SK-N-SH (cell line): ENCODE results near the gene PANK3. TPM values are rescaled to one million over a fixed set of nuclear protein-coding genes. Genes with fewer than 3 reads are reported as not detected.

ENCODE experiments used
- CTCF ChIA-PET: fragments of 300-600, 350-600 bp; formaldehyde crosslinking; extraction: SDS; loops from one replicate; lab custom pipeline; 2021; lab: Yijun Ruan, JAX
- POLR2A ChIA-PET: fragments of 350-600 bp; sonication (Branson Sonifier 250); formaldehyde crosslinking; extraction: SDS; loops from one replicate; lab custom pipeline; 2020; ENCODE audit warnings: antibody characterized with exemption, inconsistent platforms; lab: Yijun Ruan, JAX
- DNase-seq: peaks from one replicate; pipeline ENCODE4 v3.0.0; 2012
- H2AFZ ChIP-seq: fragments of 200-600 bp; sonication (generic); 2 replicates; pipeline ENCODE4 v1.8.1; 2016; ENCODE audit warnings: antibody characterized with exemption, mild to moderate bottlenecking, low read depth
- H3F3A ChIP-seq: fragments of 200-600 bp; sonication (generic); replicated peaks from 2 replicates; pipeline ENCODE3; 2016; ENCODE audit warnings: antibody characterized with exemption, mild to moderate bottlenecking; ENCODE audit not compliant: insufficient read depth
- H3K27ac ChIP-seq, 2 experiments: fragments of 200-500 bp in 1 of 2; fragments of 200-600 bp in 1 of 2; sonication (Bioruptor generic) in 1 of 2; sonication (generic), shearing (Covaris generic) in 1 of 2; 2 replicates each; pipeline versions ENCODE4 v1.5.1 to v1.6.1; 2014 to 2016; ENCODE audit warnings: low read depth in 2 of 2, inconsistent platforms in 1 of 2, low read length in 1 of 2, mild to moderate bottlenecking in 1 of 2, mixed read lengths in 1 of 2
- H3K27me3 ChIP-seq: fragments of 200-600 bp; sonication (generic), shearing (Covaris generic); 2 replicates; pipeline ENCODE4 v1.6.1; 2016; ENCODE audit warnings: mixed run types; ENCODE audit not compliant: insufficient read depth
- H3K36me3 ChIP-seq, 2 experiments: fragments of 200-500 bp in 1 of 2; fragments of 200-600 bp in 1 of 2; sonication (Bioruptor generic) in 1 of 2; sonication (generic) in 1 of 2; replicated peaks in 1 of 2; 2 replicates each; pipeline versions ENCODE3 to v1.5.1; 2014 to 2016; ENCODE audit warnings: low read length in 1 of 2, mild to moderate bottlenecking in 1 of 2; ENCODE audit not compliant: insufficient read depth in 2 of 2, control insufficient read depth in 1 of 2
- H3K4me1 ChIP-seq, 2 experiments: fragments of 200-500 bp in 1 of 2; fragments of 200-600 bp in 1 of 2; sonication (Bioruptor generic) in 1 of 2; sonication (generic), shearing (Covaris generic) in 1 of 2; 2 replicates each; pipeline versions ENCODE4 v1.5.1 to v1.6.1; 2014 to 2016; ENCODE audit warnings: low read depth in 1 of 2, low read length in 1 of 2, mixed run types in 1 of 2; ENCODE audit not compliant: insufficient read depth in 2 of 2, control insufficient read depth in 1 of 2
- H3K4me2 ChIP-seq: fragments of 200-600 bp; sonication (generic), shearing (Covaris generic); 2 replicates; pipeline ENCODE4 v1.6.1; 2017; ENCODE audit warnings: mixed run types
- H3K4me3 ChIP-seq, 2 experiments: fragments of 200-500 bp in 1 of 2; fragments of 200-600 bp in 1 of 2; sonication (Bioruptor generic) in 1 of 2; sonication (generic), shearing (Covaris generic) in 1 of 2; 2 replicates each; pipeline versions ENCODE4 v1.5.1 to v1.8.1; 2014 to 2016; ENCODE audit warnings: low read depth in 2 of 2, inconsistent platforms in 1 of 2, low read length in 1 of 2, mild to moderate bottlenecking in 1 of 2, mixed read lengths in 1 of 2, moderate library complexity in 1 of 2
- H3K79me2 ChIP-seq: fragments of 200-600 bp; sonication (generic); 2 replicates; pipeline ENCODE4 v1.8.1; 2017; ENCODE audit warnings: mild to moderate bottlenecking; ENCODE audit not compliant: insufficient read depth
- H3K9ac ChIP-seq: fragments of 200-600 bp; sonication (generic); 2 replicates; pipeline ENCODE4 v1.6.1; 2017; ENCODE audit warnings: mixed run types
- H3K9me2 ChIP-seq: fragments of 200-600 bp; sonication (generic); 2 replicates; pipeline ENCODE4 v1.6.1; 2017; ENCODE audit warnings: mixed run types
- H3K9me3 ChIP-seq: fragments of 200-600 bp; sonication (generic); 2 replicates; pipeline ENCODE4 v1.6.1; 2017; ENCODE audit warnings: mixed run types, mild to moderate bottlenecking, moderate library complexity
- H4K20me1 ChIP-seq: fragments of 200-600 bp; sonication (generic); 2 replicates; pipeline ENCODE4 v1.6.1; 2017; ENCODE audit warnings: mild to moderate bottlenecking, mixed run types; ENCODE audit not compliant: insufficient read depth
- ELF1 ChIP-seq: IDR thresholded peaks from 2 replicates; pipeline ENCODE4 v1.4.0; 2012
- EP300 ChIP-seq, 2 experiments: IDR thresholded peaks; 2 replicates each; pipeline versions ENCODE4 v1.4.0 to v1.6.1; 2012; ENCODE audit warnings: borderline replicate concordance in 1 of 2, low read depth in 1 of 2, low read length in 1 of 2
- EZH2phosphoT487 ChIP-seq: fragments of 200-600 bp; sonication (generic); IDR thresholded peaks from 2 replicates; pipeline ENCODE4 v1.6.1; 2017; ENCODE audit warnings: low read depth, mixed run types, mild to moderate bottlenecking, antibody characterized with exemption, moderate library complexity, borderline replicate concordance
- FOSL2 ChIP-seq: IDR thresholded peaks from 2 replicates; pipeline ENCODE4 v1.4.0; 2012; ENCODE audit warnings: low read depth, mild to moderate bottlenecking, moderate library complexity, borderline replicate concordance
- FOXJ3 ChIP-seq: sonication (generic); formaldehyde crosslinking; IDR thresholded peaks from 2 replicates; pipeline ENCODE4 v1.5.1; 2020; ENCODE audit warnings: mild to moderate bottlenecking, missing genetic modification reagents
- GATA2 ChIP-seq: sonication (generic); formaldehyde crosslinking; IDR thresholded peaks from 2 replicates; pipeline ENCODE4 v1.5.0; 2020; ENCODE audit warnings: mild to moderate bottlenecking, missing genetic modification reagents
- JUND ChIP-seq: IDR thresholded peaks from 2 replicates; pipeline ENCODE4 v1.4.0; 2012
- MEF2A ChIP-seq: IDR thresholded peaks from 2 replicates; pipeline ENCODE4 v1.4.0; 2012; ENCODE audit warnings: low read depth, borderline replicate concordance
- NRF1 ChIP-seq: IDR thresholded peaks from 2 replicates; pipeline ENCODE4 v1.6.1; 2012; ENCODE audit warnings: low read depth, mild to moderate bottlenecking, low read length
- PBX3 ChIP-seq: IDR thresholded peaks from 2 replicates; pipeline ENCODE4; 2012
- POLR2AphosphoS5 ChIP-seq: IDR thresholded peaks from 2 replicates; pipeline ENCODE4 v1.6.1; 2012; ENCODE audit warnings: low read depth, low read length
- RAD21 ChIP-seq: IDR thresholded peaks from 2 replicates; pipeline ENCODE4 v1.6.1; 2012; ENCODE audit warnings: mild to moderate bottlenecking, low read length
- TEAD4 ChIP-seq: IDR thresholded peaks from 2 replicates; pipeline ENCODE4 v1.4.0; 2012; ENCODE audit warnings: mild to moderate bottlenecking, borderline replicate concordance; ENCODE audit not compliant: insufficient read depth
- WGBS: methylation state at CpG from one replicate; pipeline ENCODE4 v1.1.6; 2017; ENCODE audit warnings: low lambda C conversion rate; 5-methylcytosine and 5-hydroxymethylcytosine counted together
- polyA plus RNA-seq, 3 experiments: library from polyadenylated mRNA; depleted of rRNA; stranded (reverse); fragments of >200 nt; gene quantifications; 2 replicates each; pipeline ENCODE4 v1.2.3, GENCODE V29; 2012
- TF ChIP-seq, protein P1 (sequence below): fragments of 200-600 bp; sonication (generic); IDR thresholded peaks from 2 replicates; pipeline ENCODE4 v1.6.1; 2017; ENCODE audit warnings: antibody characterized with exemption, mild to moderate bottlenecking, moderate library complexity
- TF ChIP-seq, protein P2 (sequence below): IDR thresholded peaks from 2 replicates; pipeline ENCODE4 v1.4.0; 2012; ENCODE audit warnings: low read depth

PANK3 gene
- polyA plus RNA-seq, 1 of the 3 experiments (the other 2 are of a cell fraction), result 6.1 TPM

- Histone ChIP-seq H3F3A (peaks cover 8% of the 10 kb centered on the region), H3K4me2 (no peak overlapping the region), H4K20me1 (peaks cover 78% of the 10 kb centered on the region), H3K4me3 (no peak overlapping the region), H3K9ac (no peak overlapping the region), H2AFZ (no peak overlapping the region), H3K79me2 (peaks cover 89% of the 10 kb centered on the region), H3K9me2 (no peaks in the 10 kb centered on the region), H3K27ac (no peak overlapping the region), H3K4me1 (peaks cover 0 to 4% of the 10 kb centered on the region in 2 experiments; a peak in 1 of 4 replicates), H3K36me3 (peaks cover 23 to 38% of the 10 kb centered on the region in 2 experiments), H3K9me3 (no peaks in the 10 kb centered on the region), H3K27me3 (no peaks in the 10 kb centered on the region)
- 93% methylated on average over 11 of the region's 11 CpGs for WGBS
- no peak for TF ChIP-seq FOXJ3 (CRISPR knock-in tag)
- TF ChIP-seq, protein P1, sequence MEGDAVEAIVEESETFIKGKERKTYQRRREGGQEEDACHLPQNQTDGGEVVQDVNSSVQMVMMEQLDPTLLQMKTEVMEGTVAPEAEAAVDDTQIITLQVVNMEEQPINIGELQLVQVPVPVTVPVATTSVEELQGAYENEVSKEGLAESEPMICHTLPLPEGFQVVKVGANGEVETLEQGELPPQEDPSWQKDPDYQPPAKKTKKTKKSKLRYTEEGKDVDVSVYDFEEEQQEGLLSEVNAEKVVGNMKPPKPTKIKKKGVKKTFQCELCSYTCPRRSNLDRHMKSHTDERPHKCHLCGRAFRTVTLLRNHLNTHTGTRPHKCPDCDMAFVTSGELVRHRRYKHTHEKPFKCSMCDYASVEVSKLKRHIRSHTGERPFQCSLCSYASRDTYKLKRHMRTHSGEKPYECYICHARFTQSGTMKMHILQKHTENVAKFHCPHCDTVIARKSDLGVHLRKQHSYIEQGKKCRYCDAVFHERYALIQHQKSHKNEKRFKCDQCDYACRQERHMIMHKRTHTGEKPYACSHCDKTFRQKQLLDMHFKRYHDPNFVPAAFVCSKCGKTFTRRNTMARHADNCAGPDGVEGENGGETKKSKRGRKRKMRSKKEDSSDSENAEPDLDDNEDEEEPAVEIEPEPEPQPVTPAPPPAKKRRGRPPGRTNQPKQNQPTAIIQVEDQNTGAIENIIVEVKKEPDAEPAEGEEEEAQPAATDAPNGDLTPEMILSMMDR, result no peak
- TF ChIP-seq MEF2A, result no peak
- no peak for TF ChIP-seq GATA2
- TF ChIP-seq POLR2AphosphoS5, result no peak
- TF ChIP-seq RAD21, result no peak
- TF ChIP-seq EZH2phosphoT487, result no peak
- TF ChIP-seq EP300 (IDR thresholded peaks at IDR 0.05; ENCODE audit: borderline replicate concordance in 1 of 2, low read depth in 1 of 2, low read length in 1 of 2), result no peak
- TF ChIP-seq NRF1, result no peak
- no peak for TF ChIP-seq PBX3
- DNase-seq, result no peak
- ChIA-PET CTCF (no interaction called here), POLR2A (no interaction called here)
Measured at GRCh38 chr5:168570490-168571328, 8.5 kb downstream of the PANK3 start.

GRCh38 chr5:168568738-168569137 is 10.4 kb downstream of the PANK3 start:
- H3K27ac ChIP-seq, result no peak overlapping the region
- no peaks in the 10 kb centered on the region; a peak in 2 of 4 replicates for H3K4me1 ChIP-seq
- H2AFZ ChIP-seq, result no peak overlapping the region
- 99% methylated on average over 6 of the region's 6 CpGs for WGBS
- H3K27me3 ChIP-seq, result no peaks in the 10 kb centered on the region
- H3K4me2 ChIP-seq, result no peak overlapping the region
- CTCF ChIA-PET, result no interaction called here
- POLR2A ChIA-PET, result no interaction called here
- no peaks in the 10 kb centered on the region for H3K9me3 ChIP-seq
- H3K79me2 ChIP-seq, result peaks cover 75% of the 10 kb centered on the region
- H3F3A ChIP-seq, result peaks cover 13% of the 10 kb centered on the region
- H3K9me2 ChIP-seq, result no peaks in the 10 kb centered on the region
- H3K36me3 ChIP-seq, result peaks cover 40 to 46% of the 10 kb centered on the region in 2 experiments
- no peak overlapping the region for H3K9ac ChIP-seq
- H3K4me3 ChIP-seq, result no peak overlapping the region
- no peak for DNase-seq
- no peak for TF ChIP-seq TEAD4
- TF ChIP-seq FOSL2, result no peak
- no peak for TF ChIP-seq ELF1
- no peak for TF ChIP-seq JUND
- TF ChIP-seq EZH2phosphoT487, result no peak
- TF ChIP-seq PBX3, result no peak
- TF ChIP-seq, protein P2, sequence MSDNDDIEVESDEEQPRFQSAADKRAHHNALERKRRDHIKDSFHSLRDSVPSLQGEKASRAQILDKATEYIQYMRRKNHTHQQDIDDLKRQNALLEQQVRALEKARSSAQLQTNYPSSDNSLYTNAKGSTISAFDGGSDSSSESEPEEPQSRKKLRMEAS, result no peak
- H4K20me1 ChIP-seq, result peaks cover 63% of the 10 kb centered on the region
